IPS-18c (cell line): ENCODE results near the gene PRSS1.

Source experiments
- H3K4me3 ChIP-seq: 2 replicates; pipeline ENCODE4 v1.7.0; 2013; ENCODE audit warnings: low read depth, mild to moderate bottlenecking, low read length, moderate library complexity; ENCODE audit not compliant: insufficient read depth
- H3K9me3 ChIP-seq: one replicate; pipeline ENCODE4 v1.6.1; 2013; ENCODE audit warnings: mild to moderate bottlenecking, low read length, moderate library complexity; ENCODE audit not compliant: control insufficient read depth, insufficient read depth

The PRSS1 gene

GRCh38 chr7:142784096-142784495 lies 34.8 kb downstream of the PRSS1 start:
- Histone ChIP-seq H3K9me3 (no peaks in the 10 kb centered on the region), H3K4me3 (no peak overlapping the region)

GRCh38 chr7:142784716-142785115 lies 35.4 kb downstream of the PRSS1 start:
- Histone ChIP-seq H3K9me3 (no peaks in the 10 kb centered on the region), H3K4me3 (no peak overlapping the region)

DNA sequence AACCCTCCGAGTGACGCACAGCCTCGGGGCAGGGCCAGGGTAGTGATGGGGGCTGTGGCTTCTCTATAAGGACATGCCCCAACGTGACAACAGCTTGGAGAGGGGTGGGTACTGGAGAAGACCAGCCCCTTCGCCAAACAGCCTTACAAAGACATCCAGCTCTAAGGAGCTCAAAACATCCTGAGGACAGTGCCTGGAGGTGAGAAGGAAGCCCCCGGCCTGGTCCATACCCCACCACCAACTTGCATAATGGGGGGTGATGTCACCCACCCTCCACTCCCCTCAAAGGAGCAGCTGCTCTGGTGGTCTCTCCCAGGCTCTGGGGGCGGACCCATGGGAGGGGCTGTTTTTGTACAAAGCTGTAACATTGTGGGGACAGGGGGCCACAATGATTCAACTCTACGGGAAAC lies 36.6 kb downstream of the PRSS1 start:
- H3K4me3 ChIP-seq = no peak overlapping the region
- no peaks in the 10 kb centered on the region for H3K9me3 ChIP-seq

DNA sequence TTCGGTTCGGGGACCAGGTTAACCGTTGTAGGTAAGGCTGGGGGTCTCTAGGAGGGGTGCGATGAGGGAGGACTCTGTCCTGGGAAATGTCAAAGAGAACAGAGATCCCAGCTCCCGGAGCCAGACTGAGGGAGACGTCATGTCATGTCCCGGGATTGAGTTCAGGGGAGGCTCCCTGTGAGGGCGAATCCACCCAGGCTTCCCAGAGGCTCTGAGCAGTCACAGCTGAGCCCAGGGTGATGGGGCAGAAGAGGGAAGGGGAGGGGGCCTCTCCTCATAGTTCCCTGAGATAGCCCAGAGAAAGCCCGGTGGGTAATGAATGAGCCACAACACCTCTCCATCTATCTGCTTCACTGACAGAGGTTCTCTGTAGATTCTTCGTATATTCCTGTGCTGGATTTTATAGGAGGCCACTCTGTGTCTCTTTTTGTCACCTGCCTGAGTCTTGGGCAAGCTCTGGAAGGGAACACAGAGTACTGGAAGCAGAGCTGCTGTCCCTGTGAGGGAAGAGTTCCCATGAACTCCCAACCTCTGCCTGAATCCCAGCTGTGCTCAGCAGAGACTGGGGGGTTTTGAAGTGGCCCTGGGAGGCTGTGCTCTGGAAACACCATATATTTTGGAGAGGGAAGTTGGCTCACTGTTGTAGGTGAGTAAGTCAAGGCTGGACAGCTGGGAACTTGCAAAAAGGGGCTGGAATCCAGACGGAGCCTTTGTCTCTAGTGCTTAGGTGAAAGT lies 37.9 kb downstream of the PRSS1 start:
- no peaks in the 10 kb centered on the region for H3K9me3 ChIP-seq
- no peak overlapping the region for H3K4me3 ChIP-seq

DNA sequence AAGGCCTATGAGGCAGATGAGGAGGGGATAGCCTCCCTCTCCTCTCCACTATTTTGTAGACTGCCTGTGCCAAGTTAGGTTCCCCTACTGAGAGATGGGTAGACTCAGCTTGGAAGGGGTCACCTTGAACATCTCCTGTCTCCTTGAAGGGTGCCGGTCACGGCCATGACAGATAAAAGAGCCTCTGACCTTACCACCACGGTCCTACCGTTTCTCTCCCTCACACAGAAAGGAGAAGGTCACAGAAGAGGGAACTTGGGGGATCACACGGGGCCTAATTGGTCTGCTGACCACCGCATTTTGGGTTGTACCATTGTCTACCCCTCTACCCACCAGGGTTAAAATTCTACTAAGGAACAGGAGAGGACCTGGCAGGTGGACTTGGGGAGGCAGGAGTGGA lies 38.5 kb downstream of the PRSS1 start:
- no peaks in the 10 kb centered on the region for H3K9me3 ChIP-seq
- no peak overlapping the region for H3K4me3 ChIP-seq

DNA sequence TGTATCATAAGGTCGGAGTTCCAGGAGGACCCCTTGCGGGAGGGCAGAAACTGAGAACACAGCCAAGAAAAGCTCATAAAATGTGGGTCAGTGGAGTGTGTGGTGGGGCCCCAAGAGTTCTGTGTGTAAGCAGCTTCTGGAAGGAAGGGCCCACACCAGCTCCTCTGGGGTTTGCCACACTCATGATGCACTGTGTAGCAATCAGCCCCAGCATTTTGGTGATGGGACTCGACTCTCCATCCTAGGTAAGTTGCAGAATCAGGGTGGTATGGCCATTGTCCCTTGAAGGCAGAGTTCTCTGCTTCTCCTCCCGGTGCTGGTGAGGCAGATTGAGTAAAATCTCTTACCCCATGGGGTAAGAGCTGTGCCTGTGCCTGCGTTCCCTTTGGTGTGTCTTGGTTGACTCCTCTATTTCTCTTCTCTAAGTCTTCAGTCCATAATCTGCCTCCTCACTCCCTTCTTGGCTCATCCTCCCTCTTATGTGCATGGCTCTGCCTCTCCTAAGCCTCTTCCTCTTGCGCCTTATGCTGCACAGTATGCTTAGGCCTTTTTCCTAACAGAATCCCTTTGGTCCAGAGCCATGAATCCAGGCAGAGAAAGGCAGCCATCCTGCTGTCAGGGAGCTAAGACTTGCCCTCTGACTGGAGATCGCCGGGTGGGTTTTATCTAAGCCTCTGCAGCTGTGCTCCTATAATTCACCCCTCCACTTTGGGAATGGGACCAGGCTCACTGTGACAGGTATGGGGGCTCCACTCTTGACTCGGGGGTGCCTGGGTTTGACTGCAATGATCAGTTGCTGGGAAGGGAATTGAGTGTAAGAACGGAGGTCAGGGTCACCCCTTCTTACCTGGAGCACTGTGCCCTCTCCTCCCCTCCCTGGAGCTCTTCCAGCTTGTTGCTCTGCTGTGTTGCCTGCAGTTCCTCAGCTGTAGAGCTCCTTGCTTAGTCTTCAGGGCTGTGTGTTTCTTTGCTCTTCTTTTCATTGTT lies 39.3 kb downstream of the PRSS1 start:
- H3K9me3 ChIP-seq = no peaks in the 10 kb centered on the region
- H3K4me3 ChIP-seq = no peak overlapping the region

- Histone ChIP-seq H3K4me3 (no peak overlapping the region), H3K9me3 (no peaks in the 10 kb centered on the region)
Measured at GRCh38 chr7:142789441-142789840, 40.2 kb downstream of the PRSS1 start.

GRCh38 chr7:142790056-142790455 lies 40.8 kb downstream of the PRSS1 start:
- Histone ChIP-seq H3K4me3 (no peak overlapping the region), H3K9me3 (no peaks in the 10 kb centered on the region)

GRCh38 chr7:142790555-142790954 lies 41.3 kb downstream of the PRSS1 start:
- Histone ChIP-seq H3K9me3 (no peaks in the 10 kb centered on the region), H3K4me3 (no peak overlapping the region)

DNA sequence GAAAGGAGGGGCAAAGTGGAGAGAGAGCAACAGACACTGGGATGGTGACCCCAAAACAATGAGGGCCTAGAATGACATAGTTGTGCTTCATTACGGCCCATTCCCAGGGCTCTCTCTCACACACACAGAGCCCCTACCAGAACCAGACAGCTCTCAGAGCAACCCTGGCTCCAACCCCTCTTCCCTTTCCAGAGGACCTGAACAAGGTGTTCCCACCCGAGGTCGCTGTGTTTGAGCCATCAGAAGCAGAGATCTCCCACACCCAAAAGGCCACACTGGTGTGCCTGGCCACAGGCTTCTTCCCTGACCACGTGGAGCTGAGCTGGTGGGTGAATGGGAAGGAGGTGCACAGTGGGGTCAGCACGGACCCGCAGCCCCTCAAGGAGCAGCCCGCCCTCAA lies 42.2 kb downstream of the PRSS1 start:
- Histone ChIP-seq H3K4me3 (no peak overlapping the region), H3K9me3 (no peaks in the 10 kb centered on the region)

DNA sequence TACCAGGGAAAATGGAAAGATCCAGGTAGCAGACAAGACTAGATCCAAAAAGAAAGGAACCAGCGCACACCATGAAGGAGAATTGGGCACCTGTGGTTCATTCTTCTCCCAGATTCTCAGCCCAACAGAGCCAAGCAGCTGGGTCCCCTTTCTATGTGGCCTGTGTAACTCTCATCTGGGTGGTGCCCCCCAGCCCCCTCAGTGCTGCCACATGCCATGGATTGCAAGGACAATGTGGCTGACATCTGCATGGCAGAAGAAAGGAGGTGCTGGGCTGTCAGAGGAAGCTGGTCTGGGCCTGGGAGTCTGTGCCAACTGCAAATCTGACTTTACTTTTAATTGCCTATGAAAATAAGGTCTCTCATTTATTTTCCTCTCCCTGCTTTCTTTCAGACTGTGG lies 42.9 kb downstream of the PRSS1 start:
- H3K9me3 ChIP-seq = no peaks in the 10 kb centered on the region
- no peak overlapping the region for H3K4me3 ChIP-seq

- H3K9me3 ChIP-seq = no peaks in the 10 kb centered on the region
Measured at GRCh38 chr7:142792593-142792992, 43.3 kb downstream of the PRSS1 start.

GRCh38 chr7:142793156-142793555 lies 43.9 kb downstream of the PRSS1 start:
- no peaks in the 10 kb centered on the region for H3K9me3 ChIP-seq
- H3K4me3 ChIP-seq = no peak overlapping the region

More at GRCh38 chr7:142792593-142792992, 43.3 kb downstream of the PRSS1 start:
- H3K4me3 ChIP-seq = no peak overlapping the region

GRCh38 chr7:142795339-142795863 lies 46.1 kb downstream of the PRSS1 start:
- no peaks in the 10 kb centered on the region for H3K9me3 ChIP-seq
- peak overlapping the region; percentile 28 for H3K4me3 ChIP-seq

DNA sequence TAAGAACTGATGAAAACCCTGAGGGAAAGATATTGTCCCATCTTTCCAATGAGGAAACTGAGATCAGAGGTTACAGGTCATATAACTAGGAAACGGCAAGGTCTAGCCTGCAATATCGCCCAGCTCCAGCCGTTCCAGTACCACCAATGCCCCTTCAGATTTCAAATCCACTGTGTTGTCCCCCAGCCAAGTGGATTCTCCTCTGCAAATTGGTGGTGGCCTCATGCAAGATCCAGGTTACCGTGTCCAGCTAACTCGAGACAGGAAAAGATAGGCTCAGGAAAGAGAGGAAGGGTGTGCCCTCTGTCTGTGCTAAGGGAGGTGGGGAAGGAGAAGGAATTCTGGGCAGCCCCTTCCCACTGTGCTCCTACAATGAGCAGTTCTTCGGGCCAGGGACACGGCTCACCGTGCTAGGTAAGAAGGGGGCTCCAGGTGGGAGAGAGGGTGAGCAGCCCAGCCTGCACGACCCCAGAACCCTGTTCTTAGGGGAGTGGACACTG lies 46.8 kb downstream of the PRSS1 start:
- peak overlapping the region; percentile 70 for H3K4me3 ChIP-seq
- no peaks in the 10 kb centered on the region for H3K9me3 ChIP-seq

GRCh38 chr7:142796501-142797390 lies 47.5 kb downstream of the PRSS1 start:
- Histone ChIP-seq H3K9me3 (no peaks in the 10 kb centered on the region), H3K4me3 (peak overlapping the region; percentile 70)
